ENCODE data around the gene ZNF181.
"Not testable (repeated sequence)": the region's sequence is repeated elsewhere in the genome, so short reads cannot be mapped to it uniquely, and the experiment has no call there.

ZNF181 gene

DNA sequence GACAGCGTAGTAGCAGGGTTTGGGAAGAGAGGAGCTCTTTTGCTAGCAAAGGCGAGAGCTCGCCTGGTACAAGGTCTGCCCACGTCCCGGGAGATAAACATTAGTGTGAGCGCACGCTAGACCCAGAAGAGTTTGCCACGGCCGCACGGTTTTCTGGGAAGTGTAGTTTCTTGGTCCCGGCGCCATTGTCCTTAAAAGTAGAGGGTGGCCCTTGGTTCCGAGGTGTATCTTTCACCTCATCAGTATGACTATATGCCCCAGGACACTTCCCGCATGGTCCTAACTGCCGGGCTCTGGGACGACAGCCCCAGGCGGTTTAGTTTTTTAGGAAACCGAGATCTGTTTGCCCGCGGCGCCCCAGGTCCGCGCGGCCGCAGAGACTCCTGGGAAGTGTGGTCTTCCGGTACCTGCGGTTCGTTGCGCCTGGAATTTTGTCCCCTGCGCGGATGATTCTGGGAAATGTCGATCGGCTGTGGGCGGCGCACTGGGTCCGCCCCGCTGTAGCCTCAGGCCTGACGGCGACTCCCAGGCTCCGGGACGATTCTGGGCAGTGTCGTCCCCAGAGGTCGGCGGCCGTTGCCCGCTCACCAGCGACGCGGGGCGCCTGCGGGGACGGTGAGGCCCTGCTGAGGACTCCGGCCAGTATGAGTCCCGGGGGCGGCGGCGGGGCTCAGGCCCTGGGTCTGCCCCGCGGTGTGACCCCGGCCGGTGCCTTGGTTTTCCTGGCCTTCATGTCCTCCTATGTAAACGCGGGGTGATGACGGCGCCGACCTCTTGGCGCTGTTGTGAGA, at the start of gene ZNF181:
TSS of gene ZNF181 (plus strand) at position 498 of the 791 bp plus-strand sequence. CDS start 795 bp downstream, outside the sequence.
- DNase-seq, result peak; percentile 28 to 95 (median 89)

- DNase-seq, result not testable (repeated sequence)
Observed at GRCh38 chr19:34685266-34685665, 48.8 kb upstream of the ZNF181 start.

- no peak for DNase-seq
Observed at GRCh38 chr19:34686455-34686854, 47.6 kb upstream of the ZNF181 start.

- no peak for DNase-seq
Observed at GRCh38 chr19:34687348-34687747, 46.7 kb upstream of the ZNF181 start.

DNA sequence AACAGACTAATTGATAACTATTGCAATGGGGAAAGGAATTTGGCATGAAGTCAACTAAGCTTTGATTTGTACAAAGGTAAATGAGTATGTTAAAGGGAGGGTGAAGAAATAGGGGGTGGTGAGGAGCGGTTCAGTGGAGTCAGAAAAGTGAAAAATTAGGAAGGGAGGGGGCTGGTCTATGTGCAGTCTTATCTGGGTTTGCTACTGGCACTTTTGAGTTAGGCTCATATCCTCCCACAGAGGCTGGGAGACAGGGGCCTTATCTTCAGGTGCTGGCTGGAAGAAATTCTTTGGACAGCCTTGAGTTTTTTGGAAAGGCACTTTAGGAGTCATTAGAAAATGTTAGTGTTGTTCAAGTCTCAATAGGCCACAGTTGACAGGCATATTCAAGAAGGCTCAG, 45.5 kb upstream of the ZNF181 start:
- DNase-seq, result no peak

DNA sequence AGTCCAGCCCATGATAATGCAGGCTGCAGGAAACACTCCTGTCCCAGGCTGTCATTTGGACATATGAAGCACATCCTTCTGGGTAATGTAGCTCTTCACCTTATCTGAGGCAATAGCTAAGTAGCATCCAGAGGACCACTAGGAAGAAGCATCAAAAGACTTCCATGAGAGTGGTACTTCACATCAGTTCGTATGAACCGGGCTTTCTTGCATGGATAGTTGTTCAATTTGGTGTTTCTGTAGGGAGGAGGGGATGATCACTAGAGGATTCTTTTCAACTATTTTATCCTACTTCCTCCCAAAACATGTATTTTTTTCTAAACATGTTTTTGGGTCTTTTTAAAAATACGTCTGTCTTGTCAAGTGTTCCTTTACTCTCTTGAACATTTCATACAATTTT, 43.7 kb upstream of the ZNF181 start:
- no peak for DNase-seq

- no peak for DNase-seq
Observed at GRCh38 chr19:34692549-34692948, 41.5 kb upstream of the ZNF181 start.

DNA sequence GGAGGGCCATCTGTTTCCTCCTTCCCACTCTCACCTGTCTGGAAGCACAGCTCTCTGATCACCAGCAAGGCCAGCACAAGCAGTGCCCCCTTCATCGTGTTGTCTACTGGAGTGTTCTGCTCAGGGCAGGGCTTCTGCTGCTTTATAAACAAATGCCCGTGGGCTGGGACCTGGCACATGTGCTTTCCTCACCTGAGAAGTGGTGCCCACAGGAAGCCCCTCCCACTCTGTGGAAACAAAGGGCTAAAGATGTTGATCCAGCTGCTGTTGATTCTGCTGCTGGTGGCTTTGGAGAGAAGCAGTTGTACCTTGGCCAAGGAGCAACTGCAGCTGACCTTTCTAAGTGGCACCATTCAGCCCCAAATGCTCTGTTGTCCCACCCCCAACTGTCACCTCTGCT, 26.4 kb upstream of the ZNF181 start:
- DNase-seq, result no peak

DNA sequence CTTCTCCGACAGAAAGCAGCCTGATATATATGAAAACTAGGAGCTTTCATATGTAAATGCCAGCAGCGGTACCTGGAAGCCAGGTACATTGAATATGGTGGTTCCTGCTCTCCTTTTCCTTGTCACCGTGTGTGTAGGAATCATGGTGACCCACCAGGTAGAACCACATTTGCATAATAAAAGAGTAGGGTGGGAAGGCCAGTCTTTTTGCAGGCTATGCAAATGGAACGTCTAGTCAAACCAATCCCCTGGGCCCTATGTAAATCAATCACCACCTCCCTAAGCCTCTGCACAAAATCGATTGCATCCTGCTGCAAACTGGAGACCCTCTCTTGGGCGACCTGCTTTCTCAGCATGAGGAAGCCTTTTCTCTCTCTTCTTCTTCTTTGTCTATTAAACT, 22.2 kb upstream of the ZNF181 start:
- no peak for DNase-seq

GRCh38 chr19:34712395-34713261, 21.4 kb upstream of the ZNF181 start:
- DNase-seq, result peak in 27 of 58 donors; percentile 2 to 55 (median 25)

- no peak for DNase-seq
Observed at GRCh38 chr19:34713262-34713637, 20.8 kb upstream of the ZNF181 start.

GRCh38 chr19:34715357-34715756, 18.7 kb upstream of the ZNF181 start:
- no peak for DNase-seq

DNA sequence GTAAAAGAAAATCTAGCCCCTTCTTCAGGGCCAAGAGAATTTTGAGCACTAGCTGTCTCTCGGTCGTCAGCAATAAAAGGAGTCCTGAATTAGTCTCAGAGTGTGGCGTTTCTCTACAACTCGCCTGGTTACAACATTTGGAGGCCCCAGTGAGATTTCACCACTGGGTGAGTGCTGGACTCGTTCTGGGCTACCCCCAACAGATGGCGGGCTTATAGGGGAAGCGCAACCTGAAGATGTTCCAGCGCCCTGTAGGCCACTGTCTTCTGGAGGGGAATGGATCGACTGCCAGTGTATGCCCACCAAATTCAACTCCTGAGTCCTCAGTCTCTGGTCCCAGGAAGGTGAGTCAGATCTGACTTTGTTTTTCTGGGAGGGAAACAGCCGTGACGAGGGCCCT, 11.7 kb upstream of the ZNF181 start:
- DNase-seq, result no peak

DNA sequence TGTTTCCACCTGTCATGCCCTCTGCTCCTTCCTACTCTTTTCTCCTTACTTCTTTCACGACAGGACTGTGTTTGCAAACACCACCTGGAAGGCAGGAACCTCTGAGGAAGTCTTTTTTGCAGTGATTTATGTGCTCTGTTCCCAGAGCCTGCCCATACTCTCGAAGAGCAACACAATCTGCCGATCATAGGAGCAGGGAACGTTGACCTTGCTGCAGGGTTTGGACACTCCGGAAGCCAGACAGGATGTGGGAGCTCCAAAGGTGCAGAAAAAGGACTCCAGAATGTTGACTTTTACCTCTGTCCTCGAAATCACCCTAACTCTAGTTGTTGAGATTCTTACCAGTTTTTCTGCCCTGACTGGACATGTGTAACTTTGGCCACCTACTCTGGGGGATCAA, 8.6 kb upstream of the ZNF181 start:
- DNase-seq, result no peak

DNA sequence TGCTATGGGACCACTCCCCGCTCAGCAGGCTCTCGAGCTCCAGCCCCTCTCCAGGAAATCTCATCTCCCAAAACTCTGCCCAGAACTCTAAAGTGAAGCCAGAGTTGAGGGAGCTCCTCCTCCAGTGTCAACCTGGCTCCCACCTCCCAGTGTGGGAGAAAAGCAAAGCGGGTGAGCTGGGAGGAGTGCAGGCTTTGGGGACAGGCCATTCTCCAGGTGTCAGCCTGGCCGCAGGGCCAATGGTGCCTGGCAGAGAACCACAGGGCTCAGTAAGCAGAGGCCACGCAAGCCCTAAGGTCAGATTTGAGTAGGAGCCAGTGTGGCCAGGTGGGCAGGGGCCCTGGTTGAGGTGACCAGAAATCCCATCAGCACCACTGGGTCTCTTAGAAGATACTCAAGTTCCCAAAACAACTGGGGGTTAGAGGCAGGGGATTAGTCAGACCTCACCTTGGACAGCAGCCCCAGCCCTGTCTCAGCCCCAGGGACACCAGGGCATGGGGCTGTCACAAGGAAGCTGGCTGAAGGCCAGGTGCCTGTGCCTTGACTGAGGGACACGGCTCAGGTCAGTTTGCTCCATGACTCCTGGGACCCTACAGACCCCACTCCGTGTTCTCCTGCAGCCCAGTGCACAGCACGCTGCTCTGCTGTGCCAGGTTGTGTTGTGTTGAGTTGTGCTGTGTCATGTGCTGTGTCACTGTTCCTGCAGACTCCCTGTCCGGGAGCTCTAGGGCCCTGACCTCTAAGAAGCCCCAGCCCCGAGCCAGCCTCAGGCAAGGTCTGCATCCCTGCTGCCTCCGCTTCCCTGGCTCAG, 2.8 kb upstream of the ZNF181 start:
- no peak for DNase-seq

DNA sequence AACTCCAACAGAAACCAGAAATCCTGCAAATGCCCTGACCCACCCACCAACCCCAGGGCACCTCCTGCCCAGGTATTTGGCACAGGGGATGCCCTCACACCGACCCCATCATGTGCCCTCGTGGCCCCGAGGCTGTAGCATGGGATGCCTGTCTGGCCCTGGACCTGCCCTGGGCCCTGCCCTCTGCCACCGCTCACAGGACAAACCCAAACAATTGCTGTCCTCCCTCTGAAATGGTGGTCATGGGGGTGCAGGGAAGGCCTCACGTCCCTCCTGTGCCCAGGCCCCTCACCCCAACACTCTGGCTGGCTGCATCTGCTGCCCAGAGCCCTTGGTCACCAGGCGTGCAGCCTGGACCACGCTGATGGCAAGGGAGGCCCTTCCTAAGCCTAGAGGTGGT, 2.1 kb upstream of the ZNF181 start:
- no peak for DNase-seq

DNA sequence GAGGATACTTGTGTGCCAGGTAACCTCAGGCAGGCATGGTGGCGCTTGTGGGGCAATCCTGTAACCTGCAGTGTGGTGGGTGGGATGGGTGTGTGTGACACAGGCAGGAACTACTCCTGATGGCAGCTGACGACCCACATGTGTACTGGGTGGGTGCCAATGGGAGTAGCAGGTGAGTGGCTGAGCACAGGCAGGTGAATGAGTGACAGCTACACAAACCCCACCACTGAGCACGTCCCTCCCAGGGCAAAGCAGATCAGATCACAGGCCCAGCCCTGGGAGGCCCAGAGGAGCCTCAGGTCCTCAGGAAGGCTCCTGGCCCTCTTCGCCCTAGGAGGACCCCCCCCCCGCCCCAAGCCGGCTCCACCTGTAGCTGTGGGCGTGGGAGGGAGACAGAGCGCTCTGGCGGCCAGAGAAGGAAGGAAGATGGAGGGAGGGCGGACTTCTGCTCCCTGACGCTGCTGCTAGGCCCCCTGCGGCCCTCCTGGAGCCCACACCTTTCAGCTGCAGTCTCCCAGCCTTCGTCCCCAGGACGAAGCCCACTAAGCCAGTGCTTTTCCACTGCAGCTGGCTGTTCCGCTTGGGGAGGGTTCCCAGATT, 1.3 kb upstream of the ZNF181 start:
- no peak for DNase-seq

- DNase-seq, result peak in 21 of 58 donors; percentile 50 to 88 (median 79)
Observed at GRCh38 chr19:34733266-34733745, 737 bp upstream of the ZNF181 start.

DNA sequence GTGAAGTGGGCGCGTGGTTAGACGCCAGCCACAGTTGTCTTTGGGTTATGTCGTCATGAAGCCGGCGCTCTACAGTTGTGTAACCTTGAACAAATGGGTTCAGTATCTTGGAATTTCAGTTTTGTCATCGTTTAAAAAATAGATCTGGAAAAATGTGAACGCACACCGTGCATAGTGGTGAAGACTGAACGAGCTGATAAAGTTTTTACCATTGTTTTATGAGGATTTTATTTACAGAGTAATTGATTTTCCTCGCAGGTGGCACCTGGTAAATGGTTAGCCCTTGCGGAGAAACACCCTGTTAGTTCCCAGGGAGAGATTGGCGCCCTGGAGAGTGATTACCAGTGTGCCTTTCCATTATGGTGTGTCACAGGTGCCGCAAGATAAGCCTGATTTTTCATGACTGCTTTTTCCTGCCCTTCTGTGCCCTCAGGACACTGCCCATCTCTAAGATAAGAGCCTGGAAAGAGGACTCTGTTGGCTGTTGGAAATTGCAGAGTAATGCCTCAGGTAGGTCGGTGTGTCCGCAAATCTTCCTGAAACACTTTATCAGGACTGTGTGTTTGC, 577 bp downstream of the ZNF181 start:
- DNase-seq, result peak in 1 of 58 donors; percentile 54

- DNase-seq, result no peak
Observed at GRCh38 chr19:34744896-34745690, 11.1 kb downstream of the ZNF181 start.

Measured in anterior cingulate cortex (tissue), 58 donors.